GM12892 (cell line): ENCODE results near the gene HDHD5.

Experiments used
- POLR2A ChIP-seq: IDR thresholded peaks from 2 replicates; pipeline ENCODE4 v1.6.1; 2011; ENCODE audit warnings: low read depth, low read length, control low read depth
- TAF1 ChIP-seq: IDR thresholded peaks from 2 replicates; pipeline ENCODE4 v1.6.1; 2011; ENCODE audit warnings: low read depth, mild to moderate bottlenecking, control low read depth, low read length, borderline replicate concordance

DNA sequence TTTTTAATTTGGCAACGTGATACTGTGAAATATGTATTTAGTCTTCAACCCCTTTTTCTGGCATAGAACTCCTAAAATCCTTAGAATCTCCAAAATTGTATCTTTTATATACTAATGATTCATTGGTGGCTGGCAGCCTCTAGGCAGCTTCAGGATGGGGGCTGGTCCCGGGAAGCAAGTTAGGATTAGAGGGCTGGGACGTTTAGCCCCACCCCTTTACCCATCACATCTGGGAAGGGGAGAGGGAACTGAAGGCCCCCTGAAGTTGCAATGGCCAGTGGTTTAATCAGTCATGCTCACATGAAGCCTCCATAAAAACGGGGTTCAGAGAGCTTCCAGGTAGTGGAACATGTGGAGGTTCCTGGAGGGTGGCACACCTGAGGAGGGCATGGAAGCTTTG lies 67.2 kb downstream of the HDHD5 start:
- TF ChIP-seq POLR2A (no peak), TAF1 (no peak)
